T-helper 1 cell treated with Interleukin-12 subunit alpha and Interleukin-12 subunit beta and Interleukin-4 antibody, amounts not matched to agents 30 μg/mL and 1 μg/mL, for 36 hours (primary cell): Measurements from ENCODE around the gene SLCO3A1.
A peak's percentile ranks its signal among the peaks of the same experiment; 100 is the strongest.

ENCODE experiments used
- H3K27ac Mint-ChIP-seq: one replicate; pipeline ENCODE4 v1.8.0; 2021; ENCODE audit warnings: mild to moderate bottlenecking, mixed read lengths
- H3K27me3 Mint-ChIP-seq: one replicate; pipeline ENCODE4 v1.8.0; 2021; ENCODE audit warnings: low read depth, mixed read lengths
- H3K36me3 Mint-ChIP-seq: one replicate; pipeline ENCODE4 v1.8.0; 2021; ENCODE audit warnings: low read depth, mixed read lengths
- H3K4me1 Mint-ChIP-seq: one replicate; pipeline ENCODE4 v1.8.0; 2021; ENCODE audit warnings: low read depth, mixed read lengths
- H3K4me3 Mint-ChIP-seq: one replicate; pipeline ENCODE4 v1.8.0; 2021; ENCODE audit warnings: mild to moderate bottlenecking, moderate library complexity, mixed read lengths
- H3K9me3 Mint-ChIP-seq: one replicate; pipeline ENCODE4 v1.8.0; 2021; ENCODE audit warnings: mixed read lengths

The SLCO3A1 gene

GRCh38 chr15:91866371-91866905 is 12.9 kb downstream of the SLCO3A1 start:
- H3K9me3 Mint-ChIP-seq = peaks cover 9% of the 10 kb centered on the region
- peaks cover 11% of the 10 kb centered on the region for H3K36me3 Mint-ChIP-seq
- H3K27ac Mint-ChIP-seq = peak overlapping the region; percentile 4
- peaks cover 58% of the 10 kb centered on the region for H3K4me1 Mint-ChIP-seq
- peak overlapping the region; percentile 15 for H3K4me3 Mint-ChIP-seq
- H3K27me3 Mint-ChIP-seq = peaks cover 11% of the 10 kb centered on the region

- peak overlapping the region; percentile 15 for H3K4me3 Mint-ChIP-seq
- H3K27ac Mint-ChIP-seq = no peak overlapping the region
- H3K9me3 Mint-ChIP-seq = peaks cover 9% of the 10 kb centered on the region
- peaks cover 11% of the 10 kb centered on the region for H3K36me3 Mint-ChIP-seq
- H3K27me3 Mint-ChIP-seq = peaks cover 11% of the 10 kb centered on the region
- H3K4me1 Mint-ChIP-seq = peaks cover 58% of the 10 kb centered on the region
Observed at GRCh38 chr15:91866971-91867372, 13.5 kb downstream of the SLCO3A1 start.

- Mint-ChIP-seq H3K9me3 (peaks cover 9% of the 10 kb centered on the region), H3K4me3 (no peak overlapping the region)
Observed at GRCh38 chr15:91867581-91868026, 14.1 kb downstream of the SLCO3A1 start.

GRCh38 chr15:91870876-91871537 is 17.5 kb downstream of the SLCO3A1 start:
- Mint-ChIP-seq H3K9me3 (peaks cover 9% of the 10 kb centered on the region), H3K4me1 (peaks cover 36% of the 10 kb centered on the region), H3K27ac (no peak overlapping the region), H3K36me3 (peaks cover 14% of the 10 kb centered on the region), H3K4me3 (no peak overlapping the region), H3K27me3 (peaks cover 11% of the 10 kb centered on the region)

More at GRCh38 chr15:91867581-91868026, 14.1 kb downstream of the SLCO3A1 start:
- Mint-ChIP-seq H3K36me3 (peaks cover 9% of the 10 kb centered on the region), H3K4me1 (peaks cover 54% of the 10 kb centered on the region), H3K27me3 (peaks cover 11% of the 10 kb centered on the region), H3K27ac (no peak overlapping the region)

GRCh38 chr15:91871837-91872236 is 18.3 kb downstream of the SLCO3A1 start:
- Mint-ChIP-seq H3K4me1 (peaks cover 28% of the 10 kb centered on the region), H3K27me3 (peaks cover 11% of the 10 kb centered on the region), H3K36me3 (peaks cover 17% of the 10 kb centered on the region), H3K27ac (no peak overlapping the region), H3K4me3 (no peak overlapping the region), H3K9me3 (peaks cover 9% of the 10 kb centered on the region)

- H3K4me1 Mint-ChIP-seq = peaks cover 27% of the 10 kb centered on the region
- no peak overlapping the region for H3K27ac Mint-ChIP-seq
- H3K27me3 Mint-ChIP-seq = peaks cover 11% of the 10 kb centered on the region
- peaks cover 9% of the 10 kb centered on the region for H3K9me3 Mint-ChIP-seq
- H3K36me3 Mint-ChIP-seq = peaks cover 21% of the 10 kb centered on the region
- no peak overlapping the region for H3K4me3 Mint-ChIP-seq
Observed at GRCh38 chr15:91872356-91873137, 19.0 kb downstream of the SLCO3A1 start.

GRCh38 chr15:91873138-91873536 is 19.6 kb downstream of the SLCO3A1 start:
- no peak overlapping the region for H3K27ac Mint-ChIP-seq

GRCh38 chr15:91874171-91874570 is 20.7 kb downstream of the SLCO3A1 start:
- peaks cover 9% of the 10 kb centered on the region for H3K9me3 Mint-ChIP-seq
- peaks cover 24% of the 10 kb centered on the region for H3K4me1 Mint-ChIP-seq
- no peak overlapping the region for H3K27ac Mint-ChIP-seq
- H3K4me3 Mint-ChIP-seq = no peak overlapping the region
- peaks cover 11% of the 10 kb centered on the region for H3K27me3 Mint-ChIP-seq
- H3K36me3 Mint-ChIP-seq = peaks cover 23% of the 10 kb centered on the region

More at GRCh38 chr15:91873138-91873536, 19.6 kb downstream of the SLCO3A1 start:
- H3K36me3 Mint-ChIP-seq = peaks cover 21% of the 10 kb centered on the region
- H3K27me3 Mint-ChIP-seq = peaks cover 11% of the 10 kb centered on the region
- peaks cover 23% of the 10 kb centered on the region for H3K4me1 Mint-ChIP-seq
- peaks cover 9% of the 10 kb centered on the region for H3K9me3 Mint-ChIP-seq
- H3K4me3 Mint-ChIP-seq = no peak overlapping the region

- no peak overlapping the region for H3K27ac Mint-ChIP-seq
- H3K4me1 Mint-ChIP-seq = peaks cover 20% of the 10 kb centered on the region
- H3K4me3 Mint-ChIP-seq = no peak overlapping the region
- peaks cover 9% of the 10 kb centered on the region for H3K9me3 Mint-ChIP-seq
- peaks cover 23% of the 10 kb centered on the region for H3K36me3 Mint-ChIP-seq
- peaks cover 6% of the 10 kb centered on the region for H3K27me3 Mint-ChIP-seq
Observed at GRCh38 chr15:91874992-91875660, 21.6 kb downstream of the SLCO3A1 start.

GRCh38 chr15:91876187-91876586 is 22.7 kb downstream of the SLCO3A1 start:
- H3K36me3 Mint-ChIP-seq = peaks cover 14% of the 10 kb centered on the region
- H3K4me1 Mint-ChIP-seq = peaks cover 20% of the 10 kb centered on the region
- H3K4me3 Mint-ChIP-seq = no peak overlapping the region
- no peaks in the 10 kb centered on the region for H3K27me3 Mint-ChIP-seq
- H3K27ac Mint-ChIP-seq = no peak overlapping the region
- H3K9me3 Mint-ChIP-seq = peaks cover under 1% of the 10 kb centered on the region

GRCh38 chr15:91878319-91878870 is 24.9 kb downstream of the SLCO3A1 start:
- Mint-ChIP-seq H3K27ac (no peak overlapping the region), H3K36me3 (peaks cover 14% of the 10 kb centered on the region), H3K4me3 (no peak overlapping the region), H3K4me1 (peaks cover 18% of the 10 kb centered on the region), H3K9me3 (no peaks in the 10 kb centered on the region), H3K27me3 (no peaks in the 10 kb centered on the region)

GRCh38 chr15:91879158-91879557 is 25.6 kb downstream of the SLCO3A1 start:
- peaks cover 18% of the 10 kb centered on the region for H3K4me1 Mint-ChIP-seq
- no peaks in the 10 kb centered on the region for H3K27me3 Mint-ChIP-seq
- H3K9me3 Mint-ChIP-seq = no peaks in the 10 kb centered on the region
- no peak overlapping the region for H3K4me3 Mint-ChIP-seq
- H3K36me3 Mint-ChIP-seq = peaks cover 13% of the 10 kb centered on the region
- no peak overlapping the region for H3K27ac Mint-ChIP-seq

GRCh38 chr15:91880373-91880772 is 26.9 kb downstream of the SLCO3A1 start:
- H3K36me3 Mint-ChIP-seq = peaks cover 8% of the 10 kb centered on the region
- peaks cover 16% of the 10 kb centered on the region for H3K4me1 Mint-ChIP-seq

More at GRCh38 chr15:91880373-91880772, 26.9 kb downstream of the SLCO3A1 start:
- Mint-ChIP-seq H3K4me3 (no peak overlapping the region), H3K27me3 (no peaks in the 10 kb centered on the region), H3K9me3 (no peaks in the 10 kb centered on the region), H3K27ac (no peak overlapping the region)
